ENCODE data around the gene MYOM1. TPM values are rescaled to one million over a fixed set of nuclear protein-coding genes. Genes with fewer than 3 reads are reported as not detected.

MYOM1 gene
- total RNA-seq, 2 experiments from 2014 or later: 0.71 to 2.1 TPM

DNA sequence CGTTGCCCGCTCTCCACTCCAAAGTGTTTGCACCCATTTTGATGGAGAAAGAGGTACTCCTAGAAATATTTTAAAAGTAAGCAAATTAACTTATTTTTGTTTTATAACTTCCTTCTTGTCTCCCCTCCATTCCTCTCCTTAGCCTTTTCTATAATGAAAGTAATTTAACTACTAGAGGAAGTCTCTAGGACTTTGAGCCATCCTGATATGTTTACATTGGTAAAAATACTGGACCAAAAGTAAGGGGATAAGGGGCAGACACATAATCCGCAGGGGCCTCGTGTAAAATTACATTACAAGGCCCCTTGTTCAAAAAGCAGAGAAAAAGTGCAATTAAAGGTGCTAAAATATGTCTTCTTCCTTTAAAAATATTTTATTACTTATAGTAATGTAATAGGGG, 55.4 kb downstream of the MYOM1 start:
- Mint-ChIP-seq H3K4me1 (no peaks in the 10 kb centered on the region), H3K4me3 (no peak overlapping the region), H3K9me3 (no peaks in the 10 kb centered on the region), H3K27ac (no peak overlapping the region), H3K27me3 (peaks cover under 1% of the 10 kb centered on the region), H3K36me3 (ENCODE audit: low read depth) (no peaks in the 10 kb centered on the region)
- ChIA-PET POLR2A (no interaction called here), CTCF (no interaction called here)
- DNase-seq: no peak

- Mint-ChIP-seq H3K36me3 (ENCODE audit: low read depth) (no peaks in the 10 kb centered on the region), H3K27ac (no peak overlapping the region), H3K4me3 (no peak overlapping the region), H3K4me1 (no peaks in the 10 kb centered on the region), H3K27me3 (no peaks in the 10 kb centered on the region), H3K9me3 (no peaks in the 10 kb centered on the region)
- CTCF ChIA-PET: no interaction called here
- DNase-seq: no peak
- POLR2A ChIA-PET: no interaction called here
These were observed 55.8 kb downstream of the MYOM1 start for GRCh38 chr18:3163968-3164367.

DNA sequence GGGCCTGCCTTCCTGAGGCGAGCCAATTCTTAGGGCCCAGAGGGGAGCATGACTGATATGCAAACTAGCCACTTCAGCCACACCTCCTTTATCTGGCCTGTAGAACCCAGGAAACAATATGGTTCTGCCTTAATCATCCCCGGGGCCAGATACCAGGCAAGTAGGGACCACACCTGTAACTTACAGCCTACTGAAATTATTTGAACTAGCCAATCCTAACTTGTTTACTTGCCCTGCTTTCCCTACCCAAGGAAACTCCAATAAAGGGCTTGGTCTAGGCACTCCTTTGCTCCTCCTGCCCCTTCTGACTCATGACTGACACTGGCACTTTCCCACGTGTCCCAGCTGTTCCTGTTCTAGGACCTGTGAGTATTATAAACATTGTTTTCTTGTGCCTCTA, 57.6 kb downstream of the MYOM1 start:
- no peak for DNase-seq
- Mint-ChIP-seq H3K27ac (no peak overlapping the region), H3K36me3 (ENCODE audit: low read depth) (no peaks in the 10 kb centered on the region), H3K4me3 (no peak overlapping the region), H3K4me1 (no peaks in the 10 kb centered on the region), H3K27me3 (no peaks in the 10 kb centered on the region), H3K9me3 (no peaks in the 10 kb centered on the region)
- ChIA-PET POLR2A (interaction anchor here (0.6 kb wide), 1 partner anchor 147 kb away, joined by 3 read pairs; no protein-coding TSS in a partner anchor), CTCF (interaction anchor here (1.5 to 1.6 kb wide), 2 partner anchors 10 to 84 kb away, joined by 6 read pairs; no protein-coding TSS in a partner anchor)

DNA sequence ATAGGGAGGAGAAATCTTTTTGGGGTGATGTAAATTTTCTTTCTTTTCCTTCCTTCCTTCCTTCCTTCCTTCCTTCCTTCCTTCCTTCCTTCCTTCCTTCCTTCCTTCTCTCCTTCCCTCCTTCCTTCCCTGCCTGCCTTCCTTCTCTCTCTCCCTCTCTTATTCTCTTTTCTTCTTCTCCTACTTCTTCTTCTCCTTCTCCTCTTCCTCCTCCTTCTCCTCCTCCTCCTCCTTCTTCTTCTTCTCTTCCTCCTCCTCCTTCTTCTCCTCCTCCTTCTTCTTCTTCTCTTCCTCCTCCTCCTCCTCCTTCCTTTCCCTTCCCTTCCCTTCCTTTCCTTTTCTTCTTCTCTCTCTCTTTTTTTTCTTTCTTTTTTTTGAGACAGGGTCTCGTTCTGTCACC, 59.9 kb downstream of the MYOM1 start:
- H3K4me3 Mint-ChIP-seq: no peak overlapping the region
- H3K27ac Mint-ChIP-seq: no peak overlapping the region
- H3K27me3 Mint-ChIP-seq: no peaks in the 10 kb centered on the region
- no peaks in the 10 kb centered on the region for H3K36me3 Mint-ChIP-seq (ENCODE audit: low read depth)
- no peaks in the 10 kb centered on the region for H3K9me3 Mint-ChIP-seq
- no peak for DNase-seq
- ChIA-PET POLR2A (interaction anchor here (0.6 kb wide), 1 partner anchor 61 kb away, joined by 7 read pairs; no protein-coding TSS in a partner anchor), CTCF (no interaction called here)
- no peaks in the 10 kb centered on the region for H3K4me1 Mint-ChIP-seq

DNA sequence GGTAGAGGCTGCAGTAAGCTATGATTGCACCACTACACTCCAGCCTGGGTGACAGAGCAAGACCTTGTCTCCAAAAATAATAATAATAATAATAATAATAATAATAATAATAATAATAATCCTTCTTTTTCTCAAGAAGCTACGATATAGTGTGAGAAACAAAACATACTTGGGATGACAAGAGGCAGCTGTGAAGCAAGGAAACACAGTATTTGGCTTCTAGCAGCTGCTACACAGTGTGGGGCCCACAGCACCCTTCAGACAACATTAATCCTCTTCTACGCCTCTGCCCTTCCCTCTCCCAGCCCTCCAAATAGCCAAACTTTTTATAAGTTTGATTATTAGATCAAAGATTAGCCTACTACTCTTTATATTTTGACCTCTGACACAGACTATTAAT, 62.2 kb downstream of the MYOM1 start:
- DNase-seq: no peak
- Mint-ChIP-seq H3K36me3 (ENCODE audit: low read depth) (no peaks in the 10 kb centered on the region), H3K4me3 (no peak overlapping the region), H3K9me3 (no peaks in the 10 kb centered on the region), H3K27me3 (peaks cover 2% of the 10 kb centered on the region), H3K27ac (no peak overlapping the region), H3K4me1 (no peaks in the 10 kb centered on the region)
- ChIA-PET CTCF (no interaction called here), POLR2A (no interaction called here)

GRCh38 chr18:3157086-3157485, 62.7 kb downstream of the MYOM1 start:
- Mint-ChIP-seq H3K4me1 (no peaks in the 10 kb centered on the region), H3K4me3 (no peak overlapping the region), H3K9me3 (no peaks in the 10 kb centered on the region), H3K27me3 (peaks cover 3% of the 10 kb centered on the region), H3K36me3 (ENCODE audit: low read depth) (no peaks in the 10 kb centered on the region), H3K27ac (no peak overlapping the region)
- CTCF ChIA-PET: no interaction called here
- POLR2A ChIA-PET: no interaction called here
- no peak for DNase-seq

- no peak for DNase-seq
- Mint-ChIP-seq H3K27me3 (peaks cover 5% of the 10 kb centered on the region), H3K9me3 (no peaks in the 10 kb centered on the region), H3K36me3 (ENCODE audit: low read depth) (no peaks in the 10 kb centered on the region), H3K4me1 (peaks cover 4% of the 10 kb centered on the region), H3K4me3 (no peak overlapping the region), H3K27ac (no peak overlapping the region)
- POLR2A ChIA-PET: no interaction called here
- CTCF ChIA-PET: no interaction called here
These were observed 63.5 kb downstream of the MYOM1 start for GRCh38 chr18:3156325-3156640.

- H3K27me3 Mint-ChIP-seq: peaks cover 7% of the 10 kb centered on the region
- no peak for DNase-seq
- no peak overlapping the region for H3K27ac Mint-ChIP-seq
- CTCF ChIA-PET: no interaction called here
- H3K4me1 Mint-ChIP-seq: peaks cover 7% of the 10 kb centered on the region
- H3K36me3 Mint-ChIP-seq (ENCODE audit: low read depth): no peaks in the 10 kb centered on the region
- H3K4me3 Mint-ChIP-seq: no peak overlapping the region
- no peaks in the 10 kb centered on the region for H3K9me3 Mint-ChIP-seq
- POLR2A ChIA-PET: no interaction called here
These were observed 65.6 kb downstream of the MYOM1 start for GRCh38 chr18:3154214-3154613.

DNA sequence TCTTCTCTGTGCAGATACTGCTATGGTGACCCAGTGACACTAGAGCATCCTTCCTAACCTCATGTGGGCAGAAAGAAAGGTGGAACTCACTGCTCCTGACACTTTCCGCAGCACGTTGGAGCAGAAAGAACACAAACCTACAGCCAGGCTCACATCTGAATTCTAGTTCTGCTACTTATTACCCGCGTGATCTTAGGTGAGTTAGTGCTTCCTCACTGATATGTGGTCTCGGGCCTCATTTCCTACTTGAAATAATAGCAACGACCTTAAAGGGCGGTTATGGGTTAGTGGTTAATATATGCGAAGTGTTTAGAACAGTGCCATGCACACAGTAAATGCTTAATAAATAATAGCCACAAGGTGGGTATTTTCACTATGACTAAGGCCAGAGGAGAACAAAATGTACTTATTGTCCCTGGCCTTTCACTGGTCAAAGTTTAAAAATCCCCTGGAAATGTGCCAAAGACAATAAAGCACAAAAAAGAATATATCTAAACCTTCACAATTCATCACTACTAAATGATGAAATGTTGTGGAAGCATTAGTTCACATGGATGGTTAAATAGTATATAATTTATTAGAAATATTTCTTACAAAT, 66.6 kb downstream of the MYOM1 start:
- Mint-ChIP-seq H3K27me3 (peaks cover 7% of the 10 kb centered on the region), H3K36me3 (ENCODE audit: low read depth) (no peaks in the 10 kb centered on the region), H3K27ac (no peak overlapping the region), H3K4me1 (peaks cover 7% of the 10 kb centered on the region), H3K4me3 (no peak overlapping the region), H3K9me3 (no peaks in the 10 kb centered on the region)
- ChIA-PET CTCF (interaction anchor here (1.0 to 3.0 kb wide), 2 partner anchors 24 to 93 kb away, joined by 3 to 13 read pairs; no protein-coding TSS in a partner anchor), POLR2A (no interaction called here)
- no peak for DNase-seq

DNA sequence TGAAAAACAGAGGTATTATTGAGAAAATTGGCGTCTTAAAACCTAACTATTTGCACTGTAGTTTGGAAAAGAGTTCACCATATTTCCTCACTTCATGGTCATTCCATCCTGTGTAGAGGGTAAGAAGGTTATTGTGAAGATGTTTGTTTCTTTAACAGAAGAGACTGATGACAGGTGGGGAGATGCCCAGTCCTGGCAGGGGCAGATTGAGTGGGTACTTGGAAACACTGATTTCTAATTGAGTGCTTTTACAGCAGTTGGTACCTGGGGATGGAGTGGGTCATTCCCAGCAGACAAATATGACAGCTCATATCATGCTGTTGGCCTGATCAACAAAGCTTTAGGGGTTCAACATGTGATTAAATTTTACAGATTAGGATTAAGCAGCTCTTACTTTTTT, 67.5 kb downstream of the MYOM1 start:
- H3K4me3 Mint-ChIP-seq: no peak overlapping the region
- H3K27ac Mint-ChIP-seq: no peak overlapping the region
- peaks cover 7% of the 10 kb centered on the region for H3K4me1 Mint-ChIP-seq
- ChIA-PET CTCF (interaction anchor here (0.9 to 3.0 kb wide), 9 partner anchors 10 to 214 kb away, joined by 3 to 13 read pairs (median 3); no protein-coding TSS in a partner anchor), POLR2A (no interaction called here)
- DNase-seq: no peak
- H3K9me3 Mint-ChIP-seq: no peaks in the 10 kb centered on the region
- no peaks in the 10 kb centered on the region for H3K36me3 Mint-ChIP-seq (ENCODE audit: low read depth)
- H3K27me3 Mint-ChIP-seq: peaks cover 7% of the 10 kb centered on the region

DNA sequence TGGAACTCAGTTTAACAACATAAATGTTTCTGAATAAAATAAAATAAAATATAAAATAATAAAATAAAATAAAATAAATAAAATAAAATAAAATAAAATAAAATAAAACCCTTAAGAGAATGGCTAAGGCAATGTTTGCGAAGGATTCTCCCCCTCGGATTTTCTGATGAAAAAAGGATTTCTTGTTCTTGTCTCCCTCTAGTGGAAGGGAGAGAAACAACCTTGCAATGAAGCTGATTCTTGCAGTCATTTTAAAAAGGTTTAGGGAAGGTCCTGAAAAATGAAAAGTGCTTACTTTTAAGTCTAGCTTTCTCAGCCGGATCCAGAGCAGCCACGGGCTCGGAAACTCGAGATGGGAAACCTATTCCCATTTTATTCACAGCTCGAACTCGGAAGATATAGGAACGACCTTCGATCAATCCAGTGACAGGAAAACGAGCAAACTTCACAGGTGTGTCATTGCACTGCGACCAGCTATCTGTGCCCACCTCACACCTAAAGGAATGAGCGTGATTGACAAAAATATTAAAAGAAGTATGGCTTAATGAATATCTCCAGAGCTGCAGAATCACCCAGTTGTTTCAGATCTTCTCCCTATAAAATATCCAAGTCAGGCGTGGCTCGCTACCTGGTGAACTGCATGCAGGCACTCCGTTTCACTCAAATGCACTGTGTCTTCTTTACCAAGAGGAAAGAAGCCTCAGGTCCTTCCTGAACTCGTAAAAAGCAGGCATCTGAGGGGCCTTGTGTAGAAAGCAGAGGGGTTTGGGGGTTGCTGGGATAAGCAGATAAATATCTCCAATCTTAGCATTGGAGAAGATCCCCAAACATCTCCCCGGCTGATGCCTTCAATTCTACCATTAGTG, 68.1 kb downstream of the MYOM1 start:
- Mint-ChIP-seq H3K9me3 (no peaks in the 10 kb centered on the region), H3K27me3 (peaks cover 7% of the 10 kb centered on the region), H3K36me3 (ENCODE audit: low read depth) (no peaks in the 10 kb centered on the region), H3K4me3 (no peak overlapping the region), H3K27ac (no peak overlapping the region), H3K4me1 (peaks cover 7% of the 10 kb centered on the region)
- DNase-seq: peak; percentile 8
- ChIA-PET POLR2A (interaction anchor here (0.6 kb wide), 1 partner anchor 95 kb away, joined by 3 read pairs; no protein-coding TSS in a partner anchor), CTCF (interaction anchor here (0.5 to 3.0 kb wide), 17 partner anchors 10 to 376 kb away, joined by 3 to 13 read pairs (median 3); no protein-coding TSS in a partner anchor)

DNA sequence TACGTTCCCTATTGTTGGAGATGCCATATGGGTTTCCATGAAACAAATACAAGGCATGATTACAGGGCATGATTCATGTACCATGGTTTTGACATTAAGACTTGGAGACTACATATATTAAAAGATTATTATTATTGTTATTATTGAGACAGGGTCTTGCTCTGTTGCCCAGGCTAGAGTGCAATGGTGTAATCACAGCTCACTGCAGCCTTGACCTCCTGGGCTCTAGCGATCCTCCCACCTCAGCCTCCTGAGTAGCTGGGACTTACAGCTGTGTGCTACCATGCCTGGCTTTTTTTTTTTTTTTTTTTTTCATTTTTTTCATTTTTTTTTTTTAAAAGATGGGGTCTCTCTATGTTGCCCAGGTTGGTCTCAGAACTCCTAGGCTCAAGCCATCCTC, 69.1 kb downstream of the MYOM1 start:
- H3K4me3 Mint-ChIP-seq: no peak overlapping the region

GRCh38 chr18:3150274-3150673, 69.5 kb downstream of the MYOM1 start:
- H3K9me3 Mint-ChIP-seq: no peaks in the 10 kb centered on the region
- ChIA-PET POLR2A (no interaction called here), CTCF (interaction anchor here (0.6 to 3.0 kb wide), 2 partner anchors 14 to 96 kb away, joined by 3 to 13 read pairs; no protein-coding TSS in a partner anchor)
- H3K27me3 Mint-ChIP-seq: peaks cover 7% of the 10 kb centered on the region
- H3K36me3 Mint-ChIP-seq (ENCODE audit: low read depth): no peaks in the 10 kb centered on the region
- DNase-seq: no peak
- no peak overlapping the region for H3K4me3 Mint-ChIP-seq
- no peak overlapping the region for H3K27ac Mint-ChIP-seq
- H3K4me1 Mint-ChIP-seq: peaks cover 7% of the 10 kb centered on the region

More for the DNA sequence above, 69.1 kb downstream of the MYOM1 start:
- Mint-ChIP-seq H3K27me3 (peaks cover 7% of the 10 kb centered on the region), H3K4me1 (peaks cover 7% of the 10 kb centered on the region), H3K27ac (no peak overlapping the region), H3K36me3 (ENCODE audit: low read depth) (no peaks in the 10 kb centered on the region), H3K9me3 (no peaks in the 10 kb centered on the region)
- ChIA-PET POLR2A (no interaction called here), CTCF (interaction anchor here (0.6 to 3.0 kb wide), 5 partner anchors 14 to 221 kb away, joined by 3 to 13 read pairs (median 4); no protein-coding TSS in a partner anchor)
- no peak for DNase-seq

Data from activated CD4-positive, alpha-beta T cell treated with anti-CD3 and anti-CD28 coated beads, Interleukin-2, amount 10 ng/mL, durations not matched to agents 7 days and 5 days (primary cell).